ENCODE measurements around the gene ZNF784.
"Not testable (repeated sequence)": the region's sequence is repeated elsewhere in the genome, so short reads cannot be mapped to it uniquely, and the experiment has no call there.

ZNF784 gene

DNA sequence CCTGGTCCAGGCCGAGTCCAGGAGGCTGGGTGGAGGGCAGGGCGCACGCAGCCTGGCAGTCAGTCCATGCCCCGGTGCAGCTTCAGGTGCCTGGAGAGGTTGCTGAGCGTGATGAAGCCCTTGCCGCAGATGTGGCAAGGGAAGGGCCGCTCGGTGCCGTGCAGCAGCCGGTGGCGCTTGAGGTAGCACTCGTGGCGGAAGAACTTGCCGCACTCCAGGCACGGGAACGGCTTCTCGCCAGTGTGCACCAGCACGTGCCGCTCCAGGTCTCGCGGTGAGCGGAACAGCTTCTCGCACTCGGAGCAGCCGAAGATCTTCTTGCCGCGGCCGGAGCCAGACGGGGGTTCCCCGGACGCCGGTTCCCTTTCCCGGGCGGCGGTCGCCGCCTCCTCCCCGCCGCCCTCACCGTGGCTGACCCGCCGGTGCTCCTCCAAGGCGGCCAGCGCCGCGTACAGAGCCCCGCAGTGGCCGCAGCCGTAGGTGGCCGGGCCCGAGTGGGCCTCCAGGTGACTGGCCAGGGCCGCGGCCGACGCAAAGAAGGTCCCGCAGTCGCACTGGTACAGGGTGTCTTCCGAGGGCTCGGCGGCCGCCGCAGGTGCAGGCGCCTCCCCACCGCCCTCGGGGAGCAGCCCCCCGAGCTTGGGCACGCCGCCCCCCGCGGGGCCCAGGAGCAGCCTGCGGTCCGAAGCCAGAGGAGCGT is 31.8 kb downstream of the ZNF784 start:
- DNase-seq (ENCODE audit: insufficient read length, low spot score): no peak
- no peak for TF ChIP-seq POU2F2 (IDR thresholded peaks at IDR 0.05; ENCODE audit: low read depth, low read length)
- no peak for TF ChIP-seq POLR2AphosphoS5 (IDR thresholded peaks at IDR 0.05; ENCODE audit: low read depth, low read length)
- TF ChIP-seq TAF1 (IDR thresholded peaks at IDR 0.05; ENCODE audit: low read depth, low read length): no peak
- no peak for TF ChIP-seq SPI1 (IDR thresholded peaks at IDR 0.05; ENCODE audit: low read depth, low read length)
- TF ChIP-seq POLR2A (IDR thresholded peaks at IDR 0.05; ENCODE audit: low read depth, low read length): no peak
- no peak for TF ChIP-seq PAX5 (IDR thresholded peaks at IDR 0.05; ENCODE audit: insufficient read depth, low read length, severe bottlenecking)
- no peak for FAIRE-seq

DNA sequence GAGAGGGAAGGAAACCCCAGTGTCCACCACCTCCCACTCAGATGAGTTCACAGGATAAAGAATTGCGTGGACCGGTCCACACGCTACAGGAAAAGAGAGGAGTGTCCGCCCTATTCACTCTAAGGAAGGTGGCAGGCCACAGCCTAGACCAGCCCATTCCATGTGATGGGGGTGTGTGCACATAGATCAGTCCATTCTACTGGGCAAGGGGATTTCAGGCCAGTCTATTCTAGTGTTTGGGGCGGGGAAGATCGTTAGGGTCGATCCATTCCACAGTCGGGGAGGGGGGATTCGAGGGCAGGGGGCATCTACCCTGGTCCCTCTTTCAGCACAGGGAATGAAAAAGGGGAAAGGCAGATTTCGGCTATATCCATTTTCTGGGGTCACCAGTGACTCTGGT is 32.8 kb downstream of the ZNF784 start:
- FAIRE-seq (no peak), DNase-seq (ENCODE audit: insufficient read length, low spot score) (no peak)
- TF ChIP-seq POLR2A (IDR thresholded peaks at IDR 0.05; ENCODE audit: low read depth, low read length): no peak

- TF ChIP-seq SPI1 (IDR thresholded peaks at IDR 0.05; ENCODE audit: low read depth, low read length) (no peak), POU2F2 (IDR thresholded peaks at IDR 0.05; ENCODE audit: low read depth, low read length) (no peak), PAX5 (IDR thresholded peaks at IDR 0.05; ENCODE audit: insufficient read depth, low read length, severe bottlenecking) (no peak), POLR2AphosphoS5 (IDR thresholded peaks at IDR 0.05; ENCODE audit: low read depth, low read length) (no peak), POLR2A (IDR thresholded peaks at IDR 0.05; ENCODE audit: low read depth, low read length) (no peak), TAF1 (IDR thresholded peaks at IDR 0.05; ENCODE audit: low read depth, low read length) (no peak)
- DNase-seq (ENCODE audit: insufficient read length, low spot score): no peak
Measured at GRCh38 chr19:55590617-55591016, 33.7 kb downstream of the ZNF784 start.

DNA sequence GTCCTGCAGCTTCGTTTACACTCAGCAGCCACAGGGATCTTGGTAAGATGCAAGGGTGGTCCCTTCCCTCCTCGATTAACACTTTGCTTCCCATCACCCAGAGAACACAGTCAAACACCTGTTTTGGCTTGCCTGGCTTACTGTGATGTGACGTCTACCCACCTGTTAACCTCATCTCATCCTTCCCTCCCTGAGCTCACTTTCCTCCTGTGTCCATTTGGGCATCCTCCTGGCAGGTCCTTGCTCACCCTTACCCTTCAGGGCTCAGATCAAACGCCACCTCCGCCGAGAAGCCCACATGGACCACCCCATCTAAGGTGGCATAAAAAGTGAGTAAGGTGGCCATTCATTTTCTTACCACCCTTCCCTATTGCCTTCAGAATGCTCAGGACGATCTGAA is 34.3 kb downstream of the ZNF784 start:
- no peak for TF ChIP-seq POLR2A (IDR thresholded peaks at IDR 0.05; ENCODE audit: low read depth, low read length)
- no peak for TF ChIP-seq TAF1 (IDR thresholded peaks at IDR 0.05; ENCODE audit: low read depth, low read length)
- DNase-seq (ENCODE audit: insufficient read length, low spot score): no peak

More at GRCh38 chr19:55590617-55591016, 33.7 kb downstream of the ZNF784 start:
- FAIRE-seq: no peak

GRCh38 chr19:55588738-55589137 is 35.6 kb downstream of the ZNF784 start:
- FAIRE-seq: no peak
- DNase-seq (ENCODE audit: insufficient read length, low spot score): no peak
- TF ChIP-seq PAX5 (IDR thresholded peaks at IDR 0.05; ENCODE audit: insufficient read depth, low read length, severe bottlenecking): no peak
- TF ChIP-seq POU2F2 (IDR thresholded peaks at IDR 0.05; ENCODE audit: low read depth, low read length): no peak
- TF ChIP-seq POLR2AphosphoS5 (IDR thresholded peaks at IDR 0.05; ENCODE audit: low read depth, low read length): no peak
- TF ChIP-seq SPI1 (IDR thresholded peaks at IDR 0.05; ENCODE audit: low read depth, low read length): no peak
- no peak for TF ChIP-seq POLR2A (IDR thresholded peaks at IDR 0.05; ENCODE audit: low read depth, low read length)
- no peak for TF ChIP-seq TAF1 (IDR thresholded peaks at IDR 0.05; ENCODE audit: low read depth, low read length)

More for the DNA sequence above, 34.3 kb downstream of the ZNF784 start:
- no peak for FAIRE-seq

GRCh38 chr19:55586976-55587668 is 37.2 kb downstream of the ZNF784 start:
- peak; percentile 94 for DNase-seq (ENCODE audit: insufficient read length, low spot score)
- FAIRE-seq: peak; percentile 94
- no peak for TF ChIP-seq POU2F2 (IDR thresholded peaks at IDR 0.05; ENCODE audit: low read depth, low read length)
- no peak for TF ChIP-seq PAX5 (IDR thresholded peaks at IDR 0.05; ENCODE audit: insufficient read depth, low read length, severe bottlenecking)
- no peak for TF ChIP-seq TAF1 (IDR thresholded peaks at IDR 0.05; ENCODE audit: low read depth, low read length)
- TF ChIP-seq POLR2A (IDR thresholded peaks at IDR 0.05; ENCODE audit: low read depth, low read length): no peak
- no peak for TF ChIP-seq SPI1 (IDR thresholded peaks at IDR 0.05; ENCODE audit: low read depth, low read length)
- no peak for TF ChIP-seq POLR2AphosphoS5 (IDR thresholded peaks at IDR 0.05; ENCODE audit: low read depth, low read length)

DNA sequence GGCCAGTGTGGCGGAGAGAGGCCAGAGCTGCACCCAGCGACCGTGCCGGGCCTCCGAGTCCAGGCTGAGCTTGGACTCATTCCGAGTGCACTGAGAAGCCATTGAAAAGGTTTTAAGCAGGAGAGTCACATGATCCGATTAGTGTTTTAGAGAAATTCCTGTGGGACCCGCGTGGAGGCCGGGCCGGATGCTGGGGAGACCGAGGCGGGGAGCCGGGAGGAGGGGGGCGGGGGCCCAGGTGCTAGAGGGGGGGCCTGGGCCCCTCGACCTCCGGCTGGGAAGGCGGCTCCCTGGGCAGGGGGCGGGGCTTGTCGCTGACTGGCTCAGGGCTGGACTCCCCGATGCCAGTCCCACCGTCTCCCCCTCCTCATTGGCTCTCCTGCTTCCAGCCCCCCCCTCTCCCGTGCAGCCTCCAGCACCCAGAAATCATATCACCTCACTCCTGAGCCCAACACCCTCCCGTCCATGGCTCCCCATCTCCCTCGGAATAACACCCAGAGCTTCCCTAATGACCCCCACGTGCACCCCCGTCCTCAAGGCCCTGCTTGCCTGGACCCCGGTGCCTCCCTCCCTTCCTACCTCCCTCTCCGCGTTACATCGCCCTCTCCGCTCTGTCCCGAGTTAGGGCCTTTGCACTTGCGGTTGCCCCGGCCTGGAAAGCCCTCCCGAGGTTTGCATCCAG is 38.6 kb downstream of the ZNF784 start:
- FAIRE-seq (no peak), DNase-seq (ENCODE audit: insufficient read length, low spot score) (no peak)
- TF ChIP-seq SPI1 (IDR thresholded peaks at IDR 0.05; ENCODE audit: low read depth, low read length): no peak
- no peak for TF ChIP-seq POLR2AphosphoS5 (IDR thresholded peaks at IDR 0.05; ENCODE audit: low read depth, low read length)
- TF ChIP-seq PAX5 (IDR thresholded peaks at IDR 0.05; ENCODE audit: insufficient read depth, low read length, severe bottlenecking): no peak
- TF ChIP-seq TAF1 (IDR thresholded peaks at IDR 0.05; ENCODE audit: low read depth, low read length): no peak
- TF ChIP-seq POLR2A (IDR thresholded peaks at IDR 0.05; ENCODE audit: low read depth, low read length): no peak
- no peak for TF ChIP-seq POU2F2 (IDR thresholded peaks at IDR 0.05; ENCODE audit: low read depth, low read length)

DNA sequence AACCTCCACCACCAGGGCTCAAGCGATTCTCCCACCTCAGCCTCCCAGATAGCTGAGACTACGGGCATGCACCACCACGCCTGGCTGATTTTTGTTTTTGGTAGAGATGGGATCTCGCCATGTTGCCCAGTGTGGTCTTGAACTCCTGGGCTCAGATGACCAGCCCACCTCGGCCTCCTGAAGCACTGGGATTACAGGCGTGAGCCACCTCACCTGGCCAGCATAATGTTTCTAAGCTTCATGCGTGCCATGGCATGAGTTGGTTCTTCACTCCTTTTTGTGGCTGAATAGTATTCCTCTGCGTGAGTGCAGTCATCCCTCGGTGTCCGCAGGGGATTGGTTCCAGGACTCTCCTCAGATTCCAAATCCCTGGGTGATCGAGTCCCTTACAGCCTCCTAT is 39.5 kb downstream of the ZNF784 start:
- DNase-seq (ENCODE audit: insufficient read length, low spot score) (no peak), FAIRE-seq (no peak)
- TF ChIP-seq SPI1 (IDR thresholded peaks at IDR 0.05; ENCODE audit: low read depth, low read length) (no peak), POU2F2 (IDR thresholded peaks at IDR 0.05; ENCODE audit: low read depth, low read length) (no peak), POLR2A (IDR thresholded peaks at IDR 0.05; ENCODE audit: low read depth, low read length) (no peak)

GRCh38 chr19:55583897-55584296 is 40.5 kb downstream of the ZNF784 start:
- FAIRE-seq; DNase-seq (ENCODE audit: insufficient read length, low spot score): not testable (repeated sequence)

GRCh38 chr19:55582284-55582683 is 42.1 kb downstream of the ZNF784 start:
- DNase-seq (ENCODE audit: insufficient read length, low spot score); FAIRE-seq: not testable (repeated sequence)
